ENCODE results near the gene FZD7.

The FZD7 gene

DNA sequence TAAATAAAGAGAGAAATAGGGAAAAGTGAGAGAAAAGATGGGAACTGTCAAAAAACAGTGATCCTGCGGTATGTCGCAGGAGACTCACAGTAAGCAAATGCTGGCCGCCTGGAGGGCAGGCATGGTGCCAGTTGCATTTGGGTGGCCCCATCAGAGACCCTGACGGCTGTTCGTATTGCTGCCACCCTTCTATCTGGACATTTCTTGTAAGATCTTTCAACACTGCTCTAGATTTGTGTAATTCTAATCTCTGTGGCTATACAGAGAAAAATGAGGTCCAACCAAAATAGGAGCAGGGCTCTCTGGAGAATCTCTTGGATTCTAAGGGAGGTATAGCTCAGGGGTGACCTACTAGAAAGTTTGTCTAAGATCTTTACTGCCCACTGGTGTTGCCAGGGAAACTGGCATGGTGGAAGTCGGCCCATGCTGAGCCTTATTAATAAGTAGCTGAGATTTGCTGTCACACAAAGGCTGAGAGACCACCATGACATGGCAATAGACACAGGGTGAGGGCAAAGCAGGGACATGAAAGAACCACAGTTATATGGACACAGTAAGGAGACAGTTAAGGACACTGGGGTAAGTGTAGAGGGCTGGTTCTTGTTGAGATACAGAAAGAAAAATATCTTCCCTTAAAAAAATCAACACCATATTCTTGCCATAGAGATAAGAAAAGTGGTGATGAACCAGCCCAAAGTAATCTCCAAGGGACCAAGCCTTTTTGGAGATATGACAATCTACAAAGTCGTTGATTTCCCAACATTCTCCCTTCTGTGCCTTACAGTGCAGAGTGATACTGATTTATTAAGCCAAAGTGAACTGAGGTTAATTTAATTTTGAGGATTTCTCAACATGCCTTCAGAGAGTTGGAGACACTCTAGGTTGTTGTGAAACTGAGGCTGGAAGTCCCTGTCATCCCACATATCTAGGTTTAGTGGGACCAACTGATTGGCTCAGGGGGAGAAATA lies 26.4 kb upstream of the FZD7 start:
- no peaks in the 10 kb centered on the region for H3K9me3 Mint-ChIP-seq
- peaks cover 53% of the 10 kb centered on the region for H3K4me1 Mint-ChIP-seq
- H3K27me3 Mint-ChIP-seq (ENCODE audit: low read depth, poor library complexity): peaks cover 15% of the 10 kb centered on the region
- DNase-seq: no peak
- no peaks in the 10 kb centered on the region for H3K36me3 Mint-ChIP-seq (ENCODE audit: low read depth)
- TF ChIP-seq, protein P1, sequence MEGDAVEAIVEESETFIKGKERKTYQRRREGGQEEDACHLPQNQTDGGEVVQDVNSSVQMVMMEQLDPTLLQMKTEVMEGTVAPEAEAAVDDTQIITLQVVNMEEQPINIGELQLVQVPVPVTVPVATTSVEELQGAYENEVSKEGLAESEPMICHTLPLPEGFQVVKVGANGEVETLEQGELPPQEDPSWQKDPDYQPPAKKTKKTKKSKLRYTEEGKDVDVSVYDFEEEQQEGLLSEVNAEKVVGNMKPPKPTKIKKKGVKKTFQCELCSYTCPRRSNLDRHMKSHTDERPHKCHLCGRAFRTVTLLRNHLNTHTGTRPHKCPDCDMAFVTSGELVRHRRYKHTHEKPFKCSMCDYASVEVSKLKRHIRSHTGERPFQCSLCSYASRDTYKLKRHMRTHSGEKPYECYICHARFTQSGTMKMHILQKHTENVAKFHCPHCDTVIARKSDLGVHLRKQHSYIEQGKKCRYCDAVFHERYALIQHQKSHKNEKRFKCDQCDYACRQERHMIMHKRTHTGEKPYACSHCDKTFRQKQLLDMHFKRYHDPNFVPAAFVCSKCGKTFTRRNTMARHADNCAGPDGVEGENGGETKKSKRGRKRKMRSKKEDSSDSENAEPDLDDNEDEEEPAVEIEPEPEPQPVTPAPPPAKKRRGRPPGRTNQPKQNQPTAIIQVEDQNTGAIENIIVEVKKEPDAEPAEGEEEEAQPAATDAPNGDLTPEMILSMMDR (IDR thresholded peaks at IDR 0.05): no peak
- no peak overlapping the region for H3K27ac Mint-ChIP-seq
- no peak overlapping the region for H3K4me3 Mint-ChIP-seq

DNA sequence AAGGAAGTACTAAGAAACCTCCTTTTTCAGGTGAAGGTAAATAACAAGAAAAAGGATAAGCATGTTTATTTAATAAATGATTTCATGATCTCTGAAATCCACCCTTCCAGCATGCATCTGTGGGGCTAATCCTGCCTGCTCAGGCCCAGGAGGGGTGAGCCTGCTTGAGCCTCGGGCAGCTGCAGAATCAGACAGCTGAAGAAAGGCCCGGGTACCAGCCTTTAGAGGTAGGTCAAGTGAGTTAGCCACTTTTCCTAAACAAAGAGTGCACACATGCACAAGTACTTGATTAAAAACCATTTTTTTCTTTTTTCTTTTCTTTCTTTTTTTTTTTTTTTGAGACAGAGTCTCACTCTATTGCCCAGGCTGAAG lies 25.7 kb upstream of the FZD7 start:
- no peaks in the 10 kb centered on the region for H3K36me3 Mint-ChIP-seq (ENCODE audit: low read depth)
- no peaks in the 10 kb centered on the region for H3K9me3 Mint-ChIP-seq
- H3K27ac Mint-ChIP-seq: no peak overlapping the region
- H3K27me3 Mint-ChIP-seq (ENCODE audit: low read depth, poor library complexity): peaks cover 11% of the 10 kb centered on the region
- H3K4me1 Mint-ChIP-seq: peaks cover 53% of the 10 kb centered on the region
- DNase-seq: no peak
- no peak overlapping the region for H3K4me3 Mint-ChIP-seq
- TF ChIP-seq, protein P1 (IDR thresholded peaks at IDR 0.05): no peak

DNA sequence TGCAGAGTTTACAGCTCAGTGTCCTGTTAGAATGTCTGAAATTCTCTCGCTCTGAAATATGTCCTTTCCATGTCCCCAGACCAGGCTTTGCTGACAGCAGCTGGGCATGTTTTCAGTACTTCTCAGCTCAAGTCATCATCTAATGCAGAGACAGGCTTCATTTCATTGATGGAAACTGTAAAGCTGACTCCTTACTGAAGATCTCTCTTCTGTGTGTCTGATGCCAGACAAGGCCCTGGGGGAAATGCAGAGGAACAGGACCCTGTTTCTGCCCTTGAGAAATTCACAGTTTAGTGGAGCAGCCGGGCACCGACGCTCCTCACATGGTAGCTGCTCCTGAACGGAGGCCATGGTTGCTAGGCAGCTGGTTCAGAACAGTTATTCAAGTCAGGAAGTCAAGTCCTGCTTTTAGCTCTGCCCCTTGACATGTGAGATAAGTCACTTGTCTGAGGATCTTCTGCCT lies 24.6 kb upstream of the FZD7 start:
- Mint-ChIP-seq H3K4me1 (peaks cover 56% of the 10 kb centered on the region), H3K27ac (peak overlapping the region; percentile 95), H3K9me3 (no peaks in the 10 kb centered on the region), H3K27me3 (ENCODE audit: low read depth, poor library complexity) (peaks cover 11% of the 10 kb centered on the region), H3K4me3 (peak overlapping the region; percentile 32), H3K36me3 (ENCODE audit: low read depth) (no peaks in the 10 kb centered on the region)
- DNase-seq: no peak
- TF ChIP-seq, protein P1 (IDR thresholded peaks at IDR 0.05): no peak

DNA sequence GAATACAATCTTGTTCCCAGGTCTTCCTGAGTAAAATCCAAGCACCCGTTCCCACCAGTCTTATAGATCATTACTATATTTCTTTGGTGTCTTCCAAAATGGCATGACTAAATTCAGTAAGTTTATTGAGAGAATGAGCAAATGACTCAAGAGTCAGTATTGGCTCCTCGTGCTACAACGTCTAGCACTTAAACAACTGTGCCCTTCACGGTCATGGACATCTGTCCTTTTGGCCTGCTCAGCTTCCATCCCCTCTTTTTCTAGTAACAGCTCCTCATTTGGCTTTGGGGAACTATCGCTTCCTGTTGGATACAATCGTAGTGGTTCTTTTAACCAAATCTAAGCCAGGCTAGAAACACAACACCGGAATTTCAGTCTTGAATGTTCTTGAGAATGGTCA lies 24.1 kb upstream of the FZD7 start:
- Mint-ChIP-seq H3K36me3 (ENCODE audit: low read depth) (no peaks in the 10 kb centered on the region), H3K27ac (no peak overlapping the region), H3K4me3 (no peak overlapping the region), H3K9me3 (no peaks in the 10 kb centered on the region), H3K4me1 (peaks cover 61% of the 10 kb centered on the region), H3K27me3 (ENCODE audit: low read depth, poor library complexity) (peaks cover 11% of the 10 kb centered on the region)
- DNase-seq: no peak
- TF ChIP-seq, protein P1 (IDR thresholded peaks at IDR 0.05): no peak

DNA sequence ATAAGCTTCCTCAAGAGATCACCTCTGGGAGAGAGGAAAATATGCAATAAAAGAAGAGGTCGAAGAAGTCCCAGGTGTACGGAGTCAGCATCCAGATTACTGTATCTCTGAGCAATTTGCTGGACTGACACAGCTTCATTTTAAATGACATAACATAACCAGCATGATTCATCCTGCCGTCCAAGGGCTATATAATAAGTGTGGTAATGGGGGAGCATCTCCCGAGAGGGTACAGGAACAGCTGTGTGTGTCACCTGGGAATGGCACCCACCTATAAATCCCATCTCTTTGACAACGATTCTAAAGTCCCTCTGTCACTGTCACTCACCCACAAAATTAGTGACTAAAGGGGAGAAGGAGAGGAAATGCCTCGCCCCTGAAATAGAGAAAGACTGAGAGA lies 19.3 kb upstream of the FZD7 start:
- H3K27ac Mint-ChIP-seq: peak overlapping the region; percentile 70
- H3K4me3 Mint-ChIP-seq: no peak overlapping the region
- H3K9me3 Mint-ChIP-seq: no peaks in the 10 kb centered on the region
- peaks cover 8% of the 10 kb centered on the region for H3K27me3 Mint-ChIP-seq (ENCODE audit: low read depth, poor library complexity)
- no peaks in the 10 kb centered on the region for H3K36me3 Mint-ChIP-seq (ENCODE audit: low read depth)
- H3K4me1 Mint-ChIP-seq: peaks cover 64% of the 10 kb centered on the region
- DNase-seq: no peak
- TF ChIP-seq, protein P1 (IDR thresholded peaks at IDR 0.05): no peak

Data from nephron progenitor cell (in vitro differentiated cells).